NCI-H128 (cell line): ENCODE results near the gene ZNF853.
"Not testable (repeated sequence)": the region's sequence is repeated elsewhere in the genome, so short reads cannot be mapped to it uniquely, and the experiment has no call there.

Experiments used
- DNase-seq: peaks from one replicate; lab custom pipeline; 2025; ENCODE audit not compliant: unreplicated experiment; lab: John Stamatoyannopoulos, UW

Gene ZNF853

DNA sequence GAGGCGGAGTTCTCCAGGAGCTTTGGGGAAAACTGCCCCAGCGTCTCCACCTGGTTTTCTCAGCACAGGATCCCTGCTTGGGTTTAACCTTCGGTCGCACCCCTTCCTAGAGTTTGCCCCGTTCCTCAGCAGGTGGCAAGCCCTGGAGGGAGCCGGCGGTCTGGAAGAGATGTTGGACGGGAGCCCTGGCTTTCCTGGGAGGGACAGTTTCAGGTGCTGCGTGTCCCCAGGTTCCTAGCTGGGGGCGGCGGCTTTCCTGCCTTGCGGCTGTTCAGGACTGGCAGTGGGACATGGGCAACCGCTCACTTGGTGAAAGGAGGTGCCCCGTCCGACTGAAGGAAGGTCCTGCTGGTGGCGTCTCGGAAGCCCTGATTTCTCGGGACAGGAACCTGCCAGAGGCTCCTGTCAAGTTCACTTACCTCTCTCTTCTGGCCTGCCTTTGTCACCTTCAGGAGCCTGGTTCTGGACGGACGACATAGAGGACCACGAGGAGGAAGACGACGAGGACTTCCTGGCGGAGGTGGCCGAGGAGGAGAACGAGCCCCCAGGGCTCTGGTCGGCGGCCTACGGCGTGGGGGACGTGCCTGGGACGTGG lies 36.5 kb downstream of the ZNF853 start:
- DNase-seq, result no peak

GRCh38 chr7:6652446-6653011 lies 37.1 kb downstream of the ZNF853 start:
- no peak for DNase-seq

GRCh38 chr7:6653071-6654003 lies 37.9 kb downstream of the ZNF853 start:
- no peak for DNase-seq

GRCh38 chr7:6654113-6654841 lies 38.9 kb downstream of the ZNF853 start:
- DNase-seq, result no peak

DNA sequence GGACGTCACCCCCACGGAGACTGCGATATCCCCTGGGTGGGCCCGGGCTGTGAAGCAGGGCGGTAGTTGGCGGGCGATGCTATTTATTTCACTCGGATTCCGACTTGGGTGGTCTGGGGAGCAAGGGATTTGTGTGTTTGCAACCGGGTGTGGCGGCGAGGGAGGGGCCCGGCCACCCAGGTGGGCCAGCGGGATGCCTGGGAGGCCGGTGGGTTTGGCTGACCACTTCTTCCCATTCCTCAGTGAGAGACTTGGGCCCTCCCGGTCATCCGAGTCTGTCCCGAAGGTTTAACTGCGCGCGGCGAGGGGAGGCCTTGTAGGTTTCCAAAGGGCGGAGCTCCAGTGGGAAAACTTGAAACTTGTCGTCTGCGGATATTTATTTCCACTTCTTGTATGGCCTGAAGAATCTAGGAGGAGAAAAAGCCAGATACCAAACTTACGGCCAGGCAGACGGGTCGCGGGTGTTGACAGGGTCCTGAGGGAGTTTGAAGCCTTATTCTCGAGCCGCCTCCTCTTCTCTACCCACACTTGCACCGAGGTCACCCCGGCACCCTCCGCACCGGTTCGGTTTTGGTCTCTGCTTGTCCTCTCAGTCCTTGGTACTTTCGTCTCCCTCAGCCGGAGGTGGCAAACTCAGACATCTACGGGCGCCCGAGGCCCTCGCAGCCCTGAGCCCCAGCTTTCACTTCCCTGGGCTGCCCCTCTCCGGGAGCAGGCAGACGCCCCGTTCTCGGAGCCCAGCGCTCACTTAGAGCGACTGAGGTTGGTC lies 39.6 kb downstream of the ZNF853 start:
- no peak for DNase-seq

- DNase-seq, result no peak
Observed at GRCh38 chr7:6655636-6656385, 40.4 kb downstream of the ZNF853 start.

DNA sequence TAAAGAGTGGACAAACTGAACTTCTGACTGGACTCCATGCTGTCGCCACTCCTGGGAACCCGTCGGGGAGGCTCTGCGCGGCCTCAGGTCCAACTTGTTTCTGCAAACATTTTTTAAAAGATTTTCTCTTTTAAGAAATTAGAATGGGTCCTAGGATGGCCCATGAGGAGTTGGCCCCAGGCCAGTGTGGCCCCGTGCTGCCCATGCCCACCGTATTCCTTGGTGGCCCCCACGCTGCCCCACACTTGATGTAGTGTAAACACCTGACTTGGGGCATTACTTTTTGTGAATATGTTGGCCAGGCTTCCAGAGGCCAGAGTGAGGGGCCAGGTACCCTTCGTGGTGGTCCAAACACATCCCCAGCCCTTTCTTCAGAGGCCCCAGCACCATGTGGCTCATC lies 41.0 kb downstream of the ZNF853 start:
- no peak for DNase-seq

- DNase-seq, result no peak
Observed at GRCh38 chr7:6658618-6659345, 43.4 kb downstream of the ZNF853 start.

DNA sequence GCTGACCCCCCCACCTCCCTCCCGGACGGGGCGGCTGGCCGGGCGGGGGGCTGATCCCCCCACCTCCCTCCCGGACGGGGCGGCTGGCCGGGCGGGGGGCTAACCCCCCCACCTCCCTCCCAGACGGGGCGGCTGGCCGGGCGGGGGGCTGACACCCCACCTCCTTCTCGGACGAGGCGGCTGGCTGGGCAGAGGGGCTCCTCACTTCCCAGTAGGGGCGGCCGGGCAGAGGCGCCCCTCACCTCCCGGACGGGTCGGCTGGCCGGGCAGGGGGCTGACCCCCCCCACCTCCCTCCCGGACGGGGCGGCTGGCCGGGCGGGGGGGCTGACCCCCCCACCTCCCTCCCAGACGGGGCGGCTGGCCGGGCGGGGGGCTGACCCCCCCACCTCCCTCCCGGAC lies 55.4 kb downstream of the ZNF853 start:
- DNase-seq, result not testable (repeated sequence)
